Measurements from ENCODE around the gene SPIRE1. TPM values are rescaled to one million over a fixed set of nuclear protein-coding genes. Genes with fewer than 3 reads are reported as not detected.
"Not testable (repeated sequence)": the region's sequence is repeated elsewhere in the genome, so short reads cannot be mapped to it uniquely, and the experiment has no call there.

The SPIRE1 gene
- total RNA-seq, 4 donors from 2014 or later: 1.9 to 25.3 (median 13.4) TPM

- Histone ChIP-seq H3K4me1 (no peaks in the 10 kb centered on the region), H3K4me3 (no peak overlapping the region), H3K27me3 (no peaks in the 10 kb centered on the region), H3K9me3 (peaks cover 0 to 16% (median 6%) of the 10 kb centered on the region in 3 donors), H3K27ac (no peak overlapping the region), H3K36me3 (no peaks in the 10 kb centered on the region)
- TF ChIP-seq POLR2A (IDR thresholded peaks at IDR 0.05) (no peak), CTCF (IDR thresholded peaks at IDR 0.05) (no peak)
- intact Hi-C loops (cut with DNase I): no loop called here
- DNase-seq: no peak
- WGBS, 2 donors: 51% methylated on average over 3 of the region's 3 CpGs
Observed at GRCh38 chr18:12543697-12544096, 114.2 kb downstream of the SPIRE1 start.

GRCh38 chr18:12540751-12541150 lies 117.2 kb downstream of the SPIRE1 start:
- Histone ChIP-seq H3K9me3 (peaks cover 0 to 16% (median 6%) of the 10 kb centered on the region in 3 donors), H3K4me1 (no peaks in the 10 kb centered on the region), H3K27ac (no peak overlapping the region), H3K4me3 (no peak overlapping the region), H3K36me3 (no peaks in the 10 kb centered on the region), H3K27me3 (no peaks in the 10 kb centered on the region)
- intact Hi-C loops (cut with DNase I): no loop called here
- 41 to 63% methylated on average over 2 of the region's 2 CpGs for WGBS, 2 donors
- TF ChIP-seq CTCF (IDR thresholded peaks at IDR 0.05): no peak
- no peak for TF ChIP-seq POLR2A (IDR thresholded peaks at IDR 0.05)
- no peak for DNase-seq

GRCh38 chr18:12539158-12539557 lies 118.7 kb downstream of the SPIRE1 start:
- H3K27me3 ChIP-seq; intact Hi-C loops (cut with DNase I); H3K27ac ChIP-seq; H3K4me1 ChIP-seq; H3K36me3 ChIP-seq; H3K4me3 ChIP-seq; DNase-seq: not testable (repeated sequence)
- 75 to 86% methylated on average over 4 of the region's 4 CpGs for WGBS, 2 donors
- H3K9me3 ChIP-seq: peaks cover 0 to 16% (median 6%) of the 10 kb centered on the region in 3 donors

- no peaks in the 10 kb centered on the region for H3K9me3 ChIP-seq
- intact Hi-C loops (cut with DNase I): no loop called here
- no peak overlapping the region for H3K4me3 ChIP-seq
- no peaks in the 10 kb centered on the region for H3K36me3 ChIP-seq
- H3K4me1 ChIP-seq: no peaks in the 10 kb centered on the region
- H3K27me3 ChIP-seq: no peaks in the 10 kb centered on the region
- no peak for TF ChIP-seq CTCF (IDR thresholded peaks at IDR 0.05)
- no peak for TF ChIP-seq POLR2A (IDR thresholded peaks at IDR 0.05)
- WGBS, 2 donors: 84 to 94% methylated on average over 2 of the region's 2 CpGs
- H3K27ac ChIP-seq: no peak overlapping the region
- DNase-seq: no peak
Observed at GRCh38 chr18:12534820-12535219, 123.1 kb downstream of the SPIRE1 start.

GRCh38 chr18:12532661-12533060 lies 125.2 kb downstream of the SPIRE1 start:
- H3K9me3 ChIP-seq: no peaks in the 10 kb centered on the region
- no peaks in the 10 kb centered on the region for H3K36me3 ChIP-seq
- intact Hi-C loops (cut with DNase I): no loop called here
- H3K4me3 ChIP-seq: no peak overlapping the region
- no peaks in the 10 kb centered on the region for H3K27me3 ChIP-seq
- TF ChIP-seq CTCF (IDR thresholded peaks at IDR 0.05): no peak
- TF ChIP-seq POLR2A (IDR thresholded peaks at IDR 0.05): no peak
- no peak overlapping the region for H3K27ac ChIP-seq
- H3K4me1 ChIP-seq: no peaks in the 10 kb centered on the region
- no peak for DNase-seq
- 86 to 91% methylated on average over 3 of the region's 3 CpGs for WGBS, 2 donors

GRCh38 chr18:12531749-12532148 lies 126.2 kb downstream of the SPIRE1 start:
- 22 to 63% methylated on average over 1 of the region's 1 CpG for WGBS, 2 donors
- intact Hi-C loops (cut with DNase I): no loop called here
- no peaks in the 10 kb centered on the region for H3K4me1 ChIP-seq
- H3K9me3 ChIP-seq: no peaks in the 10 kb centered on the region
- H3K36me3 ChIP-seq: no peaks in the 10 kb centered on the region
- H3K27me3 ChIP-seq: no peaks in the 10 kb centered on the region
- TF ChIP-seq CTCF (IDR thresholded peaks at IDR 0.05) (no peak), POLR2A (IDR thresholded peaks at IDR 0.05) (no peak)
- no peak overlapping the region for H3K4me3 ChIP-seq
- no peak overlapping the region for H3K27ac ChIP-seq
- DNase-seq: no peak

All from esophagus squamous epithelium (tissue), 5 donors.